GM12878 (cell line): Measurements from ENCODE around the gene AGPAT4. TPM values are rescaled to one million over a fixed set of nuclear protein-coding genes. Genes with fewer than 3 reads are reported as not detected.

Source experiments
- MXI1 ChIP-seq: fragments of 150-350 bp; IDR thresholded peaks from 2 replicates; pipeline ENCODE4 v1.6.1; 2011; ENCODE audit warnings: low read depth, mild to moderate bottlenecking, inconsistent platforms, low read length, improper control_type of control experiment
- SMARCA5 ChIP-seq: fragments of 450-650 bp; IDR thresholded peaks from 2 replicates; pipeline ENCODE4 v1.6.1; 2017; ENCODE audit warnings: mild to moderate bottlenecking
- polyA plus RNA-seq, 11 experiments: library from polyadenylated mRNA; depleted of rRNA in 4 of 11; unstranded in 6 of 11; stranded (reverse) in 5 of 11; fragments of >200 nt; fragmentation: Nextera tagmentation in 4 of 11; fragmentation: Illumina TruSeq in 1 of 11; extraction: Ambion mirVana in 4 of 11; extraction: Trizol in 1 of 11; gene quantifications; 1 replicate in 1 of 11; 2 replicates in 10 of 11; pipeline versions ENCODE4 v1.2.1 to v1.2.3, GENCODE V29; 2011 to 2016; ENCODE audit warnings: inconsistent platforms in 2 of 11, missing spikeins in 2 of 11, low read depth in 1 of 11
- total RNA-seq, 4 experiments: library from RNA; depleted of rRNA in 3 of 4; stranded (reverse); fragments of >200 nt in 3 of 4; fragmentation: Illumina TruSeq in 1 of 4; extraction: Trizol in 1 of 4; gene quantifications; 2 replicates each; pipeline versions ENCODE4 v1.2.1 to v1.2.3, GENCODE V29; 2013 to 2021
- TF ChIP-seq, protein P1 (sequence below): fragments of 450-650 bp; IDR thresholded peaks from 2 replicates; pipeline ENCODE4 v1.6.1; 2016; ENCODE audit warnings: mild to moderate bottlenecking
- TF ChIP-seq, protein P2 (sequence below): IDR thresholded peaks from 2 replicates; pipeline ENCODE4 v1.6.1; 2012; ENCODE audit warnings: improper control_type of control experiment, low read depth, low read length; ENCODE audit not compliant: insufficient replicate concordance
- TF ChIP-seq, protein P3 (sequence below): fragments of 150-350 bp; IDR thresholded peaks from 2 replicates; pipeline ENCODE4 v1.6.1; 2014; ENCODE audit warnings: mild to moderate bottlenecking, low read depth, low read length
- TF ChIP-seq, protein P4 (sequence below): fragments of 450-650 bp; IDR thresholded peaks from 2 replicates; pipeline ENCODE4 v1.6.1; 2017; ENCODE audit warnings: mild to moderate bottlenecking
- TF ChIP-seq, protein P5 (sequence below): fragments of 450-650 bp; IDR thresholded peaks from 2 replicates; pipeline ENCODE4 v1.6.1; 2017; ENCODE audit warnings: mild to moderate bottlenecking, low read depth, inconsistent platforms; ENCODE audit not compliant: poor library complexity, severe bottlenecking
- TF ChIP-seq, protein P6 (sequence below): fragments of 450-650 bp; IDR thresholded peaks from 2 replicates; pipeline ENCODE4 v1.6.1; 2017; ENCODE audit warnings: low read depth, mild to moderate bottlenecking, moderate library complexity
- TF ChIP-seq, protein P7 (sequence below): IDR thresholded peaks from 2 replicates; pipeline ENCODE4 v1.6.1; 2011; ENCODE audit warnings: low read depth, low read length, improper control_type of control experiment, borderline replicate concordance

AGPAT4 gene
- total and polyA plus RNA-seq, 10 of the 15 experiments (the other 5 are each of a cell fraction or from before 2014, with no cell fraction given), result 0.34 to 2.2 (median 1.3) TPM

DNA sequence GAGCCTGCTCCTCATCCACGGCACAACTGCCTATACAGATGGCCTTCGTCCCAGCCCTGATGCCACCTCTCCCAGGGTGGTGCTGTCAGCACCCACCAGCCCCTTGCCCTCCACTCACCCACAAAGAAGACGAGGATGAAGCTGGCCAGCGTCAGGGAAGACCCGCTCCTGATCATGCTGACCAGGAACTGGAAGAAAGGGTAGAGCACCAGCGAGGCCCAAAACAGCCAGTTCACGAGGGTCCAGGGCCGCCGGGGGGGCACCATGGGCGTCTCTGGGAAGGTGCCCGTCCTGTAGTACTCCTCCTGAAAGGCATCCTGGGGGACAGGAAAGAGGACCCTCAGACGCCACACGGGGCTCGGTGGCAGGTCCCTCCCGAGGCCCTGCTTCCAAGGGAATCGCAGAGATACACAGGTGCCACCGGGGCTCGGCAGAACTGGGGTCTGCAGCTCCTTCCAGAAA is 134.5 kb downstream of the AGPAT4 start (continued):
- TF ChIP-seq SMARCA5, result no peak
- TF ChIP-seq, protein P1, sequence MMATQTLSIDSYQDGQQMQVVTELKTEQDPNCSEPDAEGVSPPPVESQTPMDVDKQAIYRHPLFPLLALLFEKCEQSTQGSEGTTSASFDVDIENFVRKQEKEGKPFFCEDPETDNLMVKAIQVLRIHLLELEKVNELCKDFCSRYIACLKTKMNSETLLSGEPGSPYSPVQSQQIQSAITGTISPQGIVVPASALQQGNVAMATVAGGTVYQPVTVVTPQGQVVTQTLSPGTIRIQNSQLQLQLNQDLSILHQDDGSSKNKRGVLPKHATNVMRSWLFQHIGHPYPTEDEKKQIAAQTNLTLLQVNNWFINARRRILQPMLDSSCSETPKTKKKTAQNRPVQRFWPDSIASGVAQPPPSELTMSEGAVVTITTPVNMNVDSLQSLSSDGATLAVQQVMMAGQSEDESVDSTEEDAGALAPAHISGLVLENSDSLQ, result no peak
- TF ChIP-seq MXI1, result no peak
- TF ChIP-seq, protein P2, sequence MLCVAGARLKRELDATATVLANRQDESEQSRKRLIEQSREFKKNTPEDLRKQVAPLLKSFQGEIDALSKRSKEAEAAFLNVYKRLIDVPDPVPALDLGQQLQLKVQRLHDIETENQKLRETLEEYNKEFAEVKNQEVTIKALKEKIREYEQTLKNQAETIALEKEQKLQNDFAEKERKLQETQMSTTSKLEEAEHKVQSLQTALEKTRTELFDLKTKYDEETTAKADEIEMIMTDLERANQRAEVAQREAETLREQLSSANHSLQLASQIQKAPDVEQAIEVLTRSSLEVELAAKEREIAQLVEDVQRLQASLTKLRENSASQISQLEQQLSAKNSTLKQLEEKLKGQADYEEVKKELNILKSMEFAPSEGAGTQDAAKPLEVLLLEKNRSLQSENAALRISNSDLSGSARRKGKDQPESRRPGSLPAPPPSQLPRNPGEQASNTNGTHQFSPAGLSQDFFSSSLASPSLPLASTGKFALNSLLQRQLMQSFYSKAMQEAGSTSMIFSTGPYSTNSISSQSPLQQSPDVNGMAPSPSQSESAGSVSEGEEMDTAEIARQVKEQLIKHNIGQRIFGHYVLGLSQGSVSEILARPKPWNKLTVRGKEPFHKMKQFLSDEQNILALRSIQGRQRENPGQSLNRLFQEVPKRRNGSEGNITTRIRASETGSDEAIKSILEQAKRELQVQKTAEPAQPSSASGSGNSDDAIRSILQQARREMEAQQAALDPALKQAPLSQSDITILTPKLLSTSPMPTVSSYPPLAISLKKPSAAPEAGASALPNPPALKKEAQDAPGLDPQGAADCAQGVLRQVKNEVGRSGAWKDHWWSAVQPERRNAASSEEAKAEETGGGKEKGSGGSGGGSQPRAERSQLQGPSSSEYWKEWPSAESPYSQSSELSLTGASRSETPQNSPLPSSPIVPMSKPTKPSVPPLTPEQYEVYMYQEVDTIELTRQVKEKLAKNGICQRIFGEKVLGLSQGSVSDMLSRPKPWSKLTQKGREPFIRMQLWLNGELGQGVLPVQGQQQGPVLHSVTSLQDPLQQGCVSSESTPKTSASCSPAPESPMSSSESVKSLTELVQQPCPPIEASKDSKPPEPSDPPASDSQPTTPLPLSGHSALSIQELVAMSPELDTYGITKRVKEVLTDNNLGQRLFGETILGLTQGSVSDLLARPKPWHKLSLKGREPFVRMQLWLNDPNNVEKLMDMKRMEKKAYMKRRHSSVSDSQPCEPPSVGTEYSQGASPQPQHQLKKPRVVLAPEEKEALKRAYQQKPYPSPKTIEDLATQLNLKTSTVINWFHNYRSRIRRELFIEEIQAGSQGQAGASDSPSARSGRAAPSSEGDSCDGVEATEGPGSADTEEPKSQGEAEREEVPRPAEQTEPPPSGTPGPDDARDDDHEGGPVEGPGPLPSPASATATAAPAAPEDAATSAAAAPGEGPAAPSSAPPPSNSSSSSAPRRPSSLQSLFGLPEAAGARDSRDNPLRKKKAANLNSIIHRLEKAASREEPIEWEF, result no peak
- TF ChIP-seq, protein P3, sequence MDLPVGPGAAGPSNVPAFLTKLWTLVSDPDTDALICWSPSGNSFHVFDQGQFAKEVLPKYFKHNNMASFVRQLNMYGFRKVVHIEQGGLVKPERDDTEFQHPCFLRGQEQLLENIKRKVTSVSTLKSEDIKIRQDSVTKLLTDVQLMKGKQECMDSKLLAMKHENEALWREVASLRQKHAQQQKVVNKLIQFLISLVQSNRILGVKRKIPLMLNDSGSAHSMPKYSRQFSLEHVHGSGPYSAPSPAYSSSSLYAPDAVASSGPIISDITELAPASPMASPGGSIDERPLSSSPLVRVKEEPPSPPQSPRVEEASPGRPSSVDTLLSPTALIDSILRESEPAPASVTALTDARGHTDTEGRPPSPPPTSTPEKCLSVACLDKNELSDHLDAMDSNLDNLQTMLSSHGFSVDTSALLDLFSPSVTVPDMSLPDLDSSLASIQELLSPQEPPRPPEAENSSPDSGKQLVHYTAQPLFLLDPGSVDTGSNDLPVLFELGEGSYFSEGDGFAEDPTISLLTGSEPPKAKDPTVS, result no peak
- TF ChIP-seq, protein P4, sequence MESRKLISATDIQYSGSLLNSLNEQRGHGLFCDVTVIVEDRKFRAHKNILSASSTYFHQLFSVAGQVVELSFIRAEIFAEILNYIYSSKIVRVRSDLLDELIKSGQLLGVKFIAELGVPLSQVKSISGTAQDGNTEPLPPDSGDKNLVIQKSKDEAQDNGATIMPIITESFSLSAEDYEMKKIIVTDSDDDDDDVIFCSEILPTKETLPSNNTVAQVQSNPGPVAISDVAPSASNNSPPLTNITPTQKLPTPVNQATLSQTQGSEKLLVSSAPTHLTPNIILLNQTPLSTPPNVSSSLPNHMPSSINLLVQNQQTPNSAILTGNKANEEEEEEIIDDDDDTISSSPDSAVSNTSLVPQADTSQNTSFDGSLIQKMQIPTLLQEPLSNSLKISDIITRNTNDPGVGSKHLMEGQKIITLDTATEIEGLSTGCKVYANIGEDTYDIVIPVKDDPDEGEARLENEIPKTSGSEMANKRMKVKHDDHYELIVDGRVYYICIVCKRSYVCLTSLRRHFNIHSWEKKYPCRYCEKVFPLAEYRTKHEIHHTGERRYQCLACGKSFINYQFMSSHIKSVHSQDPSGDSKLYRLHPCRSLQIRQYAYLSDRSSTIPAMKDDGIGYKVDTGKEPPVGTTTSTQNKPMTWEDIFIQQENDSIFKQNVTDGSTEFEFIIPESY, result no peak
- TF ChIP-seq, protein P5, sequence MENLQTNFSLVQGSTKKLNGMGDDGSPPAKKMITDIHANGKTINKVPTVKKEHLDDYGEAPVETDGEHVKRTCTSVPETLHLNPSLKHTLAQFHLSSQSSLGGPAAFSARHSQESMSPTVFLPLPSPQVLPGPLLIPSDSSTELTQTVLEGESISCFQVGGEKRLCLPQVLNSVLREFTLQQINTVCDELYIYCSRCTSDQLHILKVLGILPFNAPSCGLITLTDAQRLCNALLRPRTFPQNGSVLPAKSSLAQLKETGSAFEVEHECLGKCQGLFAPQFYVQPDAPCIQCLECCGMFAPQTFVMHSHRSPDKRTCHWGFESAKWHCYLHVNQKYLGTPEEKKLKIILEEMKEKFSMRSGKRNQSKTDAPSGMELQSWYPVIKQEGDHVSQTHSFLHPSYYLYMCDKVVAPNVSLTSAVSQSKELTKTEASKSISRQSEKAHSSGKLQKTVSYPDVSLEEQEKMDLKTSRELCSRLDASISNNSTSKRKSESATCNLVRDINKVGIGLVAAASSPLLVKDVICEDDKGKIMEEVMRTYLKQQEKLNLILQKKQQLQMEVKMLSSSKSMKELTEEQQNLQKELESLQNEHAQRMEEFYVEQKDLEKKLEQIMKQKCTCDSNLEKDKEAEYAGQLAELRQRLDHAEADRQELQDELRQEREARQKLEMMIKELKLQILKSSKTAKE, result no peak
- TF ChIP-seq, protein P6, sequence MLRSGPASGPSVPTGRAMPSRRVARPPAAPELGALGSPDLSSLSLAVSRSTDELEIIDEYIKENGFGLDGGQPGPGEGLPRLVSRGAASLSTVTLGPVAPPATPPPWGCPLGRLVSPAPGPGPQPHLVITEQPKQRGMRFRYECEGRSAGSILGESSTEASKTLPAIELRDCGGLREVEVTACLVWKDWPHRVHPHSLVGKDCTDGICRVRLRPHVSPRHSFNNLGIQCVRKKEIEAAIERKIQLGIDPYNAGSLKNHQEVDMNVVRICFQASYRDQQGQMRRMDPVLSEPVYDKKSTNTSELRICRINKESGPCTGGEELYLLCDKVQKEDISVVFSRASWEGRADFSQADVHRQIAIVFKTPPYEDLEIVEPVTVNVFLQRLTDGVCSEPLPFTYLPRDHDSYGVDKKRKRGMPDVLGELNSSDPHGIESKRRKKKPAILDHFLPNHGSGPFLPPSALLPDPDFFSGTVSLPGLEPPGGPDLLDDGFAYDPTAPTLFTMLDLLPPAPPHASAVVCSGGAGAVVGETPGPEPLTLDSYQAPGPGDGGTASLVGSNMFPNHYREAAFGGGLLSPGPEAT, result no peak
- TF ChIP-seq, protein P7, sequence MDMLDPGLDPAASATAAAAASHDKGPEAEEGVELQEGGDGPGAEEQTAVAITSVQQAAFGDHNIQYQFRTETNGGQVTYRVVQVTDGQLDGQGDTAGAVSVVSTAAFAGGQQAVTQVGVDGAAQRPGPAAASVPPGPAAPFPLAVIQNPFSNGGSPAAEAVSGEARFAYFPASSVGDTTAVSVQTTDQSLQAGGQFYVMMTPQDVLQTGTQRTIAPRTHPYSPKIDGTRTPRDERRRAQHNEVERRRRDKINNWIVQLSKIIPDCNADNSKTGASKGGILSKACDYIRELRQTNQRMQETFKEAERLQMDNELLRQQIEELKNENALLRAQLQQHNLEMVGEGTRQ, result no peak
